RCC 7860 (cell line): Measurements from ENCODE around the gene PRLR.

Source experiments
- DNase-seq: peaks from one replicate; pipeline ENCODE4 v3.0.0-alpha.2; 2015; ENCODE audit warnings: low spot score
- FAIRE-seq: peaks from 2 replicates; lab custom pipeline; 2012; peaks lifted over from hg19 to GRCh38; lab: Jason Lieb, UNC

The PRLR gene

DNA sequence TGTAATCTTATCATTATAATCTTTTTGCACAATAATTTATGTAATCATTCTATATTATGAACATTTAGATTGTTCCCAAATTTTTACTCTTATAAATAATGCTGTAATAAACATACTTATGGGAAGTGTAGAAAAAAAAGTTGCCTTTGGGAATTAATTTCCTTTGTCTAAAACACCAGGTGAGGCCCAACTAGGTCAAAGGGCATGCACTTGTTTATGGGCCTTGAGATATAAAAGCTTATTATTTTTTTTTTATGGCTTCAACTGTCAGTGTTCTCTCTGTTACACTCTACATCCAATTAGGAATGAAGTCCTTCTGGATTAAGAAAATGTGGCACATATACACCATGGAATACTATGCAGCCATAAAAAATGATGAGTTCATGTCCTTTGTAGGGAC lies 6.5 kb upstream of the PRLR start:
- DNase-seq = no peak
- FAIRE-seq = no peak

DNA sequence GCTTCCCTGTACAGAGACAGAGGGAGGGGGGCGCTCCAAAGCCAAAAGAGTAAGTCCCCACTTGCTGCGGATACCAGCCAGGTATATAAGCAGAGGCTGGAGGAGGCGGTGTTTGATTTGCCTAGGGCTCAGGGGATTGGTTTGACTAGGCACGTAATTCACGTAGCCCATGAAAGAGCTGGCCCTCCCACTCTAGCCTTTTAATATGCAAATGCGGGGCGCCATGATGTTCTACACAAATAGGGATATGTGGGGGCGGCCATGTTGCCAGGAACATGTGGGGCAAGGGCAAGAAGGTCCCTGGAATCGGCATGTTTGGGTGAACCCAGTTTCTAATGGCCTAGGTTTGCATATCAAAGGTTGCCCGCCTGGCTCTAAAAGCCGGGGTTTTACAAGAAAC lies 3.3 kb upstream of the PRLR start:
- FAIRE-seq = no peak
- no peak for DNase-seq

DNA sequence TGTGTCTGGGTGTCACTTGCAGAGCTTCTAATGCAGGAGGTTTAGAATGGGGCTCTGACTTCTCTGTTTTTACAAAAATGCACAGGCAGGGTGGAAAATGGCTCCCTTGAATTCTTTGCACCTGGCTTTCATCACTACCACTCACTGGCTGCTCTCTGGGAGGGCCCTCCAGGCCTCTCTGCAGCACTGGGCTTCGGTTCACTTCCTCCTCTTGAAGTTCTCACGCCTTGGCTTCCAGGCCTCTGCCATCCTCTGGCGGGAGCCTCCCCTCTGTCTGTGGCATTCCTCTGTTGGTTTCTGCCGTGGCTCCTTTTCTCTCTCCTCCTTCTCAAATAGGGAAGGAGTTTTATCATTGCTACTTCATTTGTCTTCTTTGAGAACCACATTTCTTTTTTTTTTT lies 2.8 kb upstream of the PRLR start:
- DNase-seq (no peak), FAIRE-seq (no peak)

DNA sequence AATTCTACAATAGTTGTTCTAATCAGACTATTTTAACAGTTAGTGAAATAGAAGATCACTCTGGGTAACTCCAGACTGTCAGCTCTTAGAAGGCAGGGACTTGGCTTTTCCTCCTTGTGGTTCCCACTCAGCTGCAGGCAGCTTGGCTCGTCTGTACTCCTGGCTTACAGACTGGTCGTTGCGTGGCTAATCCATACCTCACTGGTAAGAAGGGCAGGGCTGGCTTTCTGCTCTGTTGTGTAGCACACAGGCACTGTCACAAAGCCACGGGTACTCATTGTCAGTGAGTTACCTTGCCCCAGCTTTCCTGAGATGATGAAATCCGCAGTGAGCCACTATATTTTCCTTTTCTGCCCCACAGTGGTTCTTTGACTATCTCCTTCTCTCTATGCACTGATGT lies 1.8 kb upstream of the PRLR start:
- DNase-seq (no peak), FAIRE-seq (no peak)

DNA sequence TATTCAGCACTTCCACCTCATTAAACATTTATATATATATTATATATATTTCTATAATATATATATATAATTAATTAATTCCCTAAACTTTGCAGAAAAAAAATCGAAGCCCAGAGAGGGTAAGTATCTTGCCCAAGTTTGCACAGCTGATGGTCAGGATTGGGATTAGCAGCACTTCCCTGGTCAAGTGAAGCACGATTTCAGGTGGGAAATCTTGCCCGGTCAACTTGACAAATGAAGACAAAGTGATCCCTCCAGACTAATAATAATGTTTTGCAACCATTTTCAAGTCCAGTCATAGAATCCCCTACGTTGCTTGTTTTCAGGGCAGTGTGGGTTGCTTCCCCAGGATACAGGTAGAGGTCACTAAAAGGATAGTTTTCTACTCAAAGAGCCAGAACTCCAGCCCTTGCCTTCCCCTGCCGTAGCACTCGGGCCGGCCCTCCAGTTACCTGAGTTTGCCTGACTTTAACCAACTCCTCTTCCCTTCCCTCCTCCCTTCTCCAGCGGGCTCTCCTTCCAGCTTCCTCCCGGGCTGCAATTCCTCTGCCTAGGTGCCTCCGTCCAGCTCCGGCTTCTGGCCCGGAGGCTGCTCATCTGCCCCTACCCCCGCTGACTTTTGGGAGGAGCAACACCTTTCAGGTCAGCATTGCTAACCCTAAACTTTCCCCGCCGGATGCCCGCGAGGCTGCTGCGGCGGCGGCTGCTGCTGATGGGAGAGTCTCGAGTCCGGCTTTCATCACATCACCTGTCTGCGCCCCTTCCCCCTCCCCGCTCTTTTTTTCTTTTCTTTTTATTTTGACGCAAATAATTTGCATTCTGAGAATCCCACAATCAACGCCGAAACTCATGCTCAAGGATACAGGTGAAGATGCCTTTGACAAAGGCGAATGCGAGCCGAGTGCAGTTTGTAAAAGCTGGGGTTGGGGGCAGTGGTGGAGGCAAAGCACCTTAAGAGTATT lies 930 bp downstream of the PRLR start:
- FAIRE-seq = no peak
- DNase-seq = peak; percentile 40

DNA sequence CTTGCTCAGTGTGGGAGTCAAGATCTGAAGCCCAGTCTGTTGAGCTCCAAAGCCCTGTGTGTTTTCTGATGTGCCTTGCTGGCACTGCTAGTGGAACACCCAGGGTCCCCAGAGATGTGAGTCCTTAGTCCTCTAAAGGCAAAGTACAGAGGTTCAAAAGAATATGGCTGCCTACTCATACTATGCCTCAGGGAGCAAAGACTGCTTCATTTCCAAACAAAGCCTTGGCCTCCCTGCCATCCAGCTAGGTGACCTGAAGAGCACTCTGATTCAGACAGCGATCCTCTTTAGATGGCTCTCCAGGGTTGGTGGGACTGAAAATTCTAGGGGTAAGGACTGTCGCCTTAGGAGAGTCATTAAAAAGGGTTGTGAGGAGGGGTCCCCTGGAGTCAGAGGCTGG lies 2.0 kb downstream of the PRLR start:
- FAIRE-seq = no peak

DNA sequence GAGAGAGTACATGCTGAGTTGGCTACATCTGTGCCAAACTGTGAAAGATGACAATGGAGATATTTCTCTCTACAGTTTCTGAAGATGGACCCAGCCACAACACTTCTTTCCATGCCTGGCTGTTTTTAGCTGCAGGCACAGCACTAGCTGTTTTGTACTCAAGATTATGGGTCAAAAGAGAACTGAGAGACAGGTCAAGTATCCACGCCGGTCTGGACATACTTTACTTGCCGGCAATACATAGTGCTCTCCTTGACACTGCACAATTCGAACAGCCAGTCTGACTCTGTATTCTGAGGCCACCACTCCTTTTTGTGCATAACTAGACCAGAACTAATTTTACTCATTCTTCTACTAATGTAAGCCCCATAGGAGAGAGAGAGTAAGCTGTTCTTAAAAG lies 2.6 kb downstream of the PRLR start:
- DNase-seq (no peak), FAIRE-seq (no peak)

More for the DNA sequence above, 2.0 kb downstream of the PRLR start:
- no peak for DNase-seq

DNA sequence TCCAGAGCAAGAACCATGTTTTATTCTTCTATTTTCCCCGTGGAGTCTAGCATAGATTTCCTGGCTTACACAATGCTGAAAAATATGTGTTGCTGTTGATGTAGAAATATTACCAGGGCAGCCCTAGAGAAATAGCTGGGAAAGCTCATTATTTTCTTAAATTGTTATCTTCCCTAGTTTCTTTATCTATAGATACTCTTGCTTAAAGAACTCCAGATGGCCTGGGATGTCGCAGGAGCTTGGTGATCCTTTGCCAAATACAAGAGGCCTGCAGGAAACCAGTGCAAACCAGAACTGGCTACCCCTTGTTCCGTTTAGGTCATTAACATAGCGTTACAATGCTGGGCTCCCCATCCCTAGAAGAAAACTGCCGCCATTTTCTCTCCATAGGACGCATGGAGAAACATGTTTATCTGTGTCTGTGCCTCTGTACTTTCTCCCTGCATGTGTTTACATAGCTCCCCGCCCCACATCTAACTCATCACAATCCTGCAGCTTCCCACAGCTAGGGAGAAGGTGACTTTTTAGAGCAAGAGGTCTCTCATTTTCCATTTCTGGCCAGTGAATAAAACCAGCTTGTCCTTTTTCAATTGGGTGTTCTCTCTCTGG lies 6.4 kb downstream of the PRLR start:
- DNase-seq (no peak), FAIRE-seq (no peak)

DNA sequence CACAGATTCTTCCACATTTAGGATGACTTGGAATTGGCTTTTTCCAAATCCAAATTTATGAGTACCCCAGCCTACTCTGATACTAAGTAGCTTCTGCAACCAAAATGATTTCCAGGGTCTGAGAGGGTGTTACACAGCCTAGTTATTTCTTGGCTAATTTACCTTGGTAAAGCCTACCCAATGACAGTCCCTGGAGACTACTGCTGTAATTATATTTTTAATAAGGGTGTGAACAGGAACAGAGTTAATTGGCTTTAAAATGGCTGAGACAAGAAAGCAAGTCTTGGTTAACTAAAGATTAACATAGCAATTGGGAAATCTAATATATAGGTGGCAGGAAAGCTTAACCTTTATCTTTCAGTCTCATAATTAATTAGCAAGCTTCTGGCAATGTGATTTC lies 9.3 kb downstream of the PRLR start:
- no peak for DNase-seq
- FAIRE-seq = no peak

DNA sequence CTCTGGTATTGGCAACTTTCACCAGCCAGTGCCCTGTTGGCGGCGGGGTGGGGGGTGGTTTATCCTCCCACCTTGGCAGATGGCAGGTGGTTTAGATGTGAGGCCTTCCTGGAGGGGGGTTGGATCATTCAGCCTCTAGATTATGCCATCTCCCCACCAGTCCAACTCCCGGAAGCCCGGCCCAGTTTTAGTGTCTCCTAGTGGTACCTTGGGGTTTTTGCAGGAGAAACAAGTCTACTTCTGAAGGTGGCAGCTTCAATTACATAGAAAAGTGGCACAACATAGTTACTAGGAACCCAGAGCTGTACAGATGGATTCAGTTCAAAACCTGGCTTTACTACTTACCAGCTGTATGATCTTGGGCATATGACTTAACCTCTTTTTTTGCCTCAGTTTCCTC lies 11.3 kb downstream of the PRLR start:
- FAIRE-seq (no peak), DNase-seq (no peak)

DNA sequence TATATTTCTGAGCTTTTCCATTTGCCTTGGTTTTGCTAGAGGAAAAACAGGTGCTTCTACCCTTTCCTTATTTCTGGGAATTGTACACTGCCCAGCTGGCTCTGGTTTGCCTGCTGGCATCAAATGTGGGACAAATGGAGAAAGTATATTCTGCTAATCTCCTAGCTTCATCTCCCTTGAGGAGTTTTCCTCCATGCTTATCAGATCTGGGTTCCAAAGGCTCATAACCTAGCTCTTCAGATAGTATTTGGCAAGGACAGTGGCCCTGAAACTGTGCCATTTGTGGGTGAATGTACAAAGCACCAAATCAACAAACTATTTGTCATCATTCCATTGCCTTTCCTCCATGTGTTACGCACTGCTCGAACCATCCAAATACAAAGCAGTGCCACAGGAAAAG lies 16.2 kb downstream of the PRLR start:
- DNase-seq = no peak

DNA sequence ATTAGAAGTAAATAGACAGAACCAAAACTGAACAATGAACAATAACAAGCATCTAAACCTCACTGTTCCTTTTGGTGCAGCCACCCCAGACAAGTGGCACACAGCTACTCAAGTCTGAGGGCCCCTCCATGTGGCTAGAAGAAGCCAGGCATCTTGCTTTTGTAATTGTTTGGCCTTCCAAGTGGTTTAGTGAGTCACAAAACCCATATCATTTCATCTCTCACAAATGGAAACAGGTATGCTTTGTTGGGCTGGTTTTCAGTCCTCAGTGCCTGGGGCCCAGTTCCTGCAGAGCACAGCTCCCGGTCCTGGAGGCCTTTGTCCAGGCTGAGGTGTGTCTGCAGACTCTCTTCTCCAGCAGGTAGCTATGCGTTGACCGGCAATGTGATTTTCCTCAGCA lies 16.7 kb downstream of the PRLR start:
- no peak for FAIRE-seq

More for the DNA sequence above, 16.2 kb downstream of the PRLR start:
- no peak for FAIRE-seq

DNA sequence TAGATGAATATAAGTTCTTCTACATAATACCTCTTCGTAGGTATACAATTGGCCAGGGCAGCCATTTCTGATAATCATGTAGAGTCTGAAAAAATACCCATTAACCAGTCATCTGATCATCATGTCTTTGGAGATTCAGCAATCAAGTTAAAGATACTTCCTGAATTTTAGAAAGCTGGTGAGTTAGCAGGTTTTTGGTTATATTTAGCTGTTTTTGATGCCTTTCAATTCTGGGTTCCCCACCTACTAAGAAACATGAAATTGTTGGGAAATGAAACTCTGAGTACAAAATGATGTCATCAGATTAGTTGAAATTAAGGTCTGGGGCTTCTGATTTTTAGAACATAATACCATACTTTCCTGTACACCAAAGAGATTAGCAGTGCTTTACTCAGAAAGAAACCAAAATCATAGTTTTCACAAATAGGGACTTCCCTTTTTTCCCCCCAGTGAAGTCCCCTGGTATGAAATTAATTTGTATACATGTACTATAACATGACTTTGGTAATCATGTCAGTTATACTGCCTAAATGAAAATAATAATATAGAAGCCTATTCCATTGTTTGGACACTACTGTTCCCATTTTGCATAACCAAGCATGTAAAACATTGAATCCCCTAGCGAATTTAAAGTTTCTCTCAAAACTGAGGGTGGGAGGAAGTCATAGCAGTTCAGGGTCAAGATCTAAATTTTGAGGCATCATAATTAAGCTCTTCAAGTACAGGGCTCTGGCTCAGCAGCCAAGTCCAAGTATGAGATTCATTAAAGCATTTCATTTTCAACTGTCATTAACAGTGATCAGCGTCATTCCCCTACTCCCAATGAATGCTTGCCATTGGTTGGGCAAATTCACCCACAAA lies 17.9 kb downstream of the PRLR start:
- FAIRE-seq (no peak), DNase-seq (no peak)

More for the DNA sequence above, 16.7 kb downstream of the PRLR start:
- DNase-seq = no peak

DNA sequence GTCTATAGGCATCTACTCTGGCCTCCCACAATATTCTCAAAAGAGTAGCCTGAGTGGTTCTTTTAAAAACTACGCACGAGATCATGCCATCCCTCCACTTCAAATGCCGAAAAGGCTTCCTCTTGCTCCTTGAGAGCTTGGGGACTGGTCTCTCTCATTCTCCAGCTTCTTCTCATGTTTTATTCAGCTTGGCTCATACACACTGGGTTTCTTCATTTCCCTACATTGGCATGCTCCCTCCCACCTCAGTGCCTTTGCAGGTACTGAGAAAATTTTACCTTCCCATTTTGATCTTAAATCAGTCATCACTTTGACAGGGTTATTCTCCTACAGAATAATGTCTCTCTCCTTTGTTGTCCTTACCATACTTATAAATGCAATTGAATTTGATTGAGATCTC lies 20.4 kb downstream of the PRLR start:
- FAIRE-seq = no peak
- no peak for DNase-seq

DNA sequence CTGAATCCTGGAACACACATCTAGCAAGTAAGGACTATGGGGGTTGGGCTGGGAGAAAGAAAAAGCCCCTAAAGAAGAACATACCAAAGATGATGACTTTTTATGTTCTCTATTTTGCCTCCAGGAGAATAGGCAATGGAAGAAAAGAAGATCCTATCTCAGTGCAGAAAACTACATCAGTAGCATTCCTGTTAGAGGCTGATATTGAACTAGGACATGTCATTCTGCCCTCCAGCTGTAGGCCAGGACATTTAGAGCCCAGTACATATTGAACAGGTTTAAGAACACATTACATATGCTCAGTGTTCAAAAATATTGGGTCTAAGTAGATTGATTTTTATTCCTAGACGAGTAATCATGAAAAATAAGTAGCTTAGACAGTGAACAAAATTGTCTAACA lies 24.7 kb downstream of the PRLR start:
- FAIRE-seq (no peak), DNase-seq (no peak)

DNA sequence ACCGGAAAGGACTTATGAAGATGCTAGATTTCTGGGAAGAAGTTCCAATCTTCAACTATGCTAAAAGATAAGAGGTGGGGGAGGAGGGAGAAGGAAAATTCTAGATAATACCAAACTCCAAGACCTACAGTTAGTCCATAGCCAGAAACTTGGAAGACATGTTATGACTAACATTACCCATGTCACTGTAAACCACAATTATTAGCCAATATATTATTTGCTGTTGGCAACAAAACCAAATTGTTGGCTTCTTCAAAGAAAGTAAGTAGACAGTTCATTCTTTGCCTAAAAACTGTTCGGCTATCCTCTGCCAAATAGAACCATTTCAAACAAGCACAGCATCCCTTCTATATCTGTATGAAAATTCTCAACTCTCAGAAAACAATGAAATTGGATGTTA lies 25.1 kb downstream of the PRLR start:
- FAIRE-seq = no peak
- DNase-seq = no peak

DNA sequence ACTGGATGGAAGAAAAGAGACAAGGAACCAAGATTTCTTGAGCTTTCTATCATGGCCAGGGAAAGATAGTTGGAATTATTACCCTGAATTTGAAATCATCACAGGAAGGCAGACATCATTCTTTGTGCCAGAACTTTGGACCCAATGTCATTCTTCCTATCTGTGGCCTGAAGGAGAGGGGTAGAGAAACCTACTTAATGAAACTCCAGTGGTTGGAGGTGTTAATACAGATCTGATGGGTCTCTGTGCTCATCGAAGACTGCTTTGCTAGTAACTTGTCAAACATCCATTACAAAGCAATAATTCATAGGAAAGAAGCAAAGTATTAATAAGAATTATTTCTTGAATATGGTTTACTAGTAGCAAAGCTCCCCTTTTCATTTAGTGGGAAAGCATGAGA lies 26.9 kb downstream of the PRLR start:
- no peak for FAIRE-seq
- DNase-seq = no peak

DNA sequence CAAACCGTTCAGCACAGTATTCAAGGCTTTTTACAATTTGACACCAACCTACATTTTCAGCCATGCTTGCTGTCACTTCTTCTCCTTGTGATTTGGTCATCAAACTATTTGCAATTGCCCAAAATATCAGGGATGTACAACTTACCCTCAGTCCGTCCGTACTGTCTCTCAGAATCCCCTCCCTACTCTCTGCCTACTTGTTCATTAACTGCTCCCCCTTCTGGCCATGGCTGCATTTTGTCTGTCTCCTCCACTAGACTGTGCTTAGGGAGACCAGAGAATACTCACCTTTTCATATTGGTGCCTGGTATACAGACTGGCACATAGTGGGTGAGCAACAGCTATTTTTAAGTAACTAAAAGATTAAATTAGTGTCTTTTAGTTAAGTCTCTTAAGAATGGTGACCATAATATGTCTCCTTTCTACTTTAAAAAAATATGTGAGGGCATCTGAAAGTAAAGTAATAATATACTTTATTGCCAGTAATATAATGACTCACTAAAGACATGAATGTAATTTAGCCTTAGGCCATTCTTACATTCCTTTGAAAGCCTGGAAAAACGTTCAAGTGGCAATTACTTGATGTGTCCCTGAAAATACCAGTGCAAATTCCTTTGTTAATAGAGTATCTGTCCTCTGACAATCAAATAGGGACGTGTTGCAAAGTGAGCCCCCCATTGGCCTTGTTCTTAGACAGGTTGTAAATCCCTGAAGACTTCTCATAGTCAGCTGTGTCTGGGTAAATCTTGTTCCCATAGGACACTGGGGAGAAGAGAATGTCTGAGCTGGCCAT lies 27.8 kb downstream of the PRLR start:
- DNase-seq = peak; percentile 41
- peak; percentile 16 for FAIRE-seq

DNA sequence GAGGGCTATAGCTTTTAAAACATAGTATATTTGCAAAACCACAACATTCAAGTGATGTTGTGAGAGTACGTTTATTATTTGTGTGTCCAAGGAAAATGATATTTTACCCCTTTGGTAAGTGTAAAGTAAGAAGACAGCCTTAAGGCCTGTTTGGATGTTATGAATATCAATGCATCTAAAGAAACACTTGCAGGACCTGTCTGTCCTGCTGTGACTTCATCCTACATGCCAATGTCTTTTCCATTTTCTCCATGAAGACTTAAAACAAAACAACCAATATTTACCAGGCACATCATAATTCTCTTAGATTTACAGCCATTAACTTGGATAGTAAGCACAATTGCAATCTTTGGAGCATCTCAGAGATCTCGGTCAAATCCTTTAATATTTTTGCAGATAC lies 29.0 kb downstream of the PRLR start:
- DNase-seq (no peak), FAIRE-seq (no peak)

DNA sequence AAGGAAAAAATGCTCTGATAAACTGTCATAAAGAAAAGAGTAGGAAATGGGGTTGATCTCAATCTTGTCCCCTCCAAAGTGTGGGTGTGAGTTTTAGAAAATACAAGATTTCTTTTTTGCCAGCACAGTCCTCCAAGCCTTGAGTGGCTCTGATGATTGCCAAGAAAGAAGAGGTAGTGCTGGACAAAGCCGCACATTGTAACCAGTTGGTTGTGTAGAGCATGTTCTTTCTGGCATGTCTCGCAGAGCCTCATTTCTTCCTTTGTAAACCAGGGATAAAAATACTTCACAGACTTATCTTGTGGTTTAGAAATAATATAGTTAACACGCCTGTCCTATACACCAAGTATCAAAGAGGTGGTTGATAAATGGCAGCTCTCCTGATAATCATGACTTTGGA lies 30.4 kb downstream of the PRLR start:
- FAIRE-seq = no peak

DNA sequence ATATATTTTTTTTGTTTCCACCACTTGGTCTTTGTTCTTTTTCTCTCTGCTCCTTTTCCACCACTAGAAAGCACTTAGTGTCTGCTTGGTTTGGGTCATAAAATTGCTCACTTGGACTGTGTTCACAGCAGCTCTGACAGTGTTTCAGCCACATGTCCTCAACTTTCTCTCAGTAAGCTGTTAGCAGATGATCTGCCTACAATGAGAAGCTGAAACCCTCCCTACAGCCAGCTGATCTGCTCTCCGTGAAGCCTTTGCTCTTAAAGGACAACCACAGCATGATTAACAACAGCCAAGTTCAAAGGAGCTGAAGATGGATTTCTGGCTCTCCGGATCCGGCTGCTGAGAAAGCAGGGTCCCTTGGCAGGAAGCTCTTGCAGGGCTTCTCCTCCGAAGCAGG lies 31.6 kb downstream of the PRLR start:
- no peak for DNase-seq
- no peak for FAIRE-seq

More for the DNA sequence above, 30.4 kb downstream of the PRLR start:
- DNase-seq = no peak
